ENCODE results near the gene EID1. TPM values are rescaled to one million over a fixed set of nuclear protein-coding genes. Genes with fewer than 3 reads are reported as not detected.

The EID1 gene
- total RNA-seq, 1 donor from 2014 or later, result 105 TPM

DNA sequence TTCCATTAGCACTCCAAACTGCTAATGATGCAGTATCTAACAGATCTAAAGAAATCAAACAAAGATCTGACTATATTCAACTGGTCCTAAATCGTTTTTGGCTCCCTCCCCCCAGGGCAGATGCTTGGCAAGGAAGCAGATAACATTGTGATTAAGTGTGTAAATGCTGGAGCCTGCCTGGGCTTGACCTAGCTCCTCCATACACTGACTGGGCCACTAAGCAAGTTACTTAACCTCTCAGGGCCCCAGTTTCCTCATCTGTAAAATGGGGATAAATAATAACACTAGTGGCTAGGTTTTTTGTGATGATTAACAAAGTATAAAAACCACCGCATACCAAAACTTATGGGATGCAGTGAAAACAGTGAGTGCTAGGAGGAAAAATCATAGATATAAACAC is 9.2 kb downstream of the EID1 start:
- TF ChIP-seq CTCF (IDR thresholded peaks at IDR 0.05; ENCODE audit: insufficient read depth, low read length, poor library complexity, severe bottlenecking), result no peak
- no peaks in the 10 kb centered on the region for H3K36me3 ChIP-seq (ENCODE audit: control insufficient read depth, insufficient read depth, low read length)
- no peak for DNase-seq (ENCODE audit: low read depth)
- H3K27me3 ChIP-seq (ENCODE audit: control insufficient read depth, insufficient read depth, low read length), result no peaks in the 10 kb centered on the region
- H3K4me3 ChIP-seq (ENCODE audit: low read depth, low read length), result no peak overlapping the region

DNA sequence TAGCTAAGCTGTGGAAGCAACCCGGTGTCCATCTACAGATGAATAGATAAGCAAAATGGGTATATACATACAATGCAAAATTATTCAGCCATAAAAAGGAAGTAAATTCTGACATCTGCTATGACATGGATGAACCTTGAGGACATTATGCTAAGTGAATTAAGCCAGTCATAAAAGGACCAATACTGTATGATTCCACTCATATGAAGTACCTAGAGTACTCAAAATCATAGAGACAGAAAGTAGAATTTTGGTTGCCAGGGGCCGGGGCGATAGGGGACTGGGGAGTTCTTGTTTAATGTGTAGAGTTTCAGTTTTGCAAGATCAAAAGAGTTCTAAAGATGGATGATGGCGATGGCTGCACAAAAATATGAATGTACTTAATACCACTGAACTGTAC is 10.3 kb downstream of the EID1 start:
- TF ChIP-seq CTCF (IDR thresholded peaks at IDR 0.05; ENCODE audit: insufficient read depth, low read length, poor library complexity, severe bottlenecking), result no peak
- Histone ChIP-seq H3K36me3 (ENCODE audit: control insufficient read depth, insufficient read depth, low read length) (no peaks in the 10 kb centered on the region), H3K27me3 (ENCODE audit: control insufficient read depth, insufficient read depth, low read length) (no peaks in the 10 kb centered on the region), H3K4me3 (ENCODE audit: low read depth, low read length) (no peak overlapping the region)
- no peak for DNase-seq (ENCODE audit: low read depth)

GRCh38 chr15:48888836-48889235 is 10.9 kb downstream of the EID1 start:
- TF ChIP-seq CTCF (IDR thresholded peaks at IDR 0.05; ENCODE audit: insufficient read depth, low read length, poor library complexity, severe bottlenecking), result no peak
- DNase-seq (ENCODE audit: low read depth), result no peak
- no peak overlapping the region for H3K4me3 ChIP-seq (ENCODE audit: low read depth, low read length)
- H3K27me3 ChIP-seq (ENCODE audit: control insufficient read depth, insufficient read depth, low read length), result no peaks in the 10 kb centered on the region
- H3K36me3 ChIP-seq (ENCODE audit: control insufficient read depth, insufficient read depth, low read length), result no peaks in the 10 kb centered on the region

GRCh38 chr15:48889925-48890324 is 12.0 kb downstream of the EID1 start:
- H3K4me3 ChIP-seq (ENCODE audit: low read depth, low read length), result no peak overlapping the region
- H3K36me3 ChIP-seq (ENCODE audit: control insufficient read depth, insufficient read depth, low read length), result no peaks in the 10 kb centered on the region
- no peak for TF ChIP-seq CTCF (IDR thresholded peaks at IDR 0.05; ENCODE audit: insufficient read depth, low read length, poor library complexity, severe bottlenecking)
- DNase-seq (ENCODE audit: low read depth), result no peak
- no peaks in the 10 kb centered on the region for H3K27me3 ChIP-seq (ENCODE audit: control insufficient read depth, insufficient read depth, low read length)

DNA sequence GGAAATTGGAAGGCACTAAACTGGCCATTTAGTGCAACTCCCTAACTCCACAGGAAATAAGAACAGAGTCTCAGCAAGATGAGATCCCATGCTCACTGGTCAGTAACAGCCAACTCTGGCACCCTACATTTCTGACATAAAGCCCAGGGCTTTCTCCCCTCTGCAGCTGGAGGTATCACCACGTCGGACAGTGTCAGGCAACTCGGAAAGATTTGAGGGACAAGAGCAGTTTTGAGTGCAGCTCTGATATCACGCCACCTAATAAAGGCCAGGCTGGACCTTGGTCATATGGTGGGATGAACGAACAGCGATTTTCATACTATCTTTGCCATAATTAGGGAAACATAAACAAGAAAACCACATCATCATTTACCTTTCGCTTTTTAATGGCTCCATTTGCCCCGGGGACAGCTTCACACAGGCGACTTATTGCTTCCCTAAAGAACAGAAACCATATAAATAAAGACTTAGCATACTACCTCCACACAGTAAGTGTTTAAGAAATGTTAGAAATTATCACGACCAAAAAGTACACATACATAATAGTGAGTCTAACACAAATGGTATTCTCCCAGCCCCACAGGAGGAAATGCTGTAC is 12.5 kb downstream of the EID1 start:
- Histone ChIP-seq H3K36me3 (ENCODE audit: control insufficient read depth, insufficient read depth, low read length) (no peaks in the 10 kb centered on the region), H3K27me3 (ENCODE audit: control insufficient read depth, insufficient read depth, low read length) (no peaks in the 10 kb centered on the region), H3K4me3 (ENCODE audit: low read depth, low read length) (no peak overlapping the region)
- TF ChIP-seq CTCF (IDR thresholded peaks at IDR 0.05; ENCODE audit: insufficient read depth, low read length, poor library complexity, severe bottlenecking), result no peak
- DNase-seq (ENCODE audit: low read depth), result no peak

DNA sequence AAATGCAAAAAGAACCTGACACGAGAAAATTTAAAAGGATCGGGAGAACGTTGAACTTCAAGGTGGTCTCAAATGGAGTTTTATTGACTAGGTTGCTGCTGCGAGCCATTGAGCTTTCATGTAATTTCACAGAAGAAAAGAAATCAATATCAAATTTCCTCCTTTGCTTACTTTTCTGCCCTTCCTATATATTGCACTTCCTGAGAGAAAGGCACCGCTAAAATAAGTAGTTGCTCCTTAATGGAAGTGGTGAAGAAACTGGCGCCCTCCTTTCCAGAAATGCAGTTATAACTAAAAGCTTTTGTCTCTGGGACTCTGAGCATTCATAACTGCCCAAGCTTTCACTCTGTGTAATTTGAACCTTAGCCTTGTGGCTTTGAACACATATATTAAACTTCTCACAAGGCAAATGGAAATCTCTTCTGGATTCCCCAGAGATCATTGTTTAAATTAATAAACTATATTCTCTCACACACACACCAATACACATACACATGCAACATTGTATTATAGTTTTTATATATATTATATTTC is 13.4 kb downstream of the EID1 start:
- TF ChIP-seq CTCF (IDR thresholded peaks at IDR 0.05; ENCODE audit: insufficient read depth, low read length, poor library complexity, severe bottlenecking), result no peak
- no peaks in the 10 kb centered on the region for H3K36me3 ChIP-seq (ENCODE audit: control insufficient read depth, insufficient read depth, low read length)
- no peak overlapping the region for H3K4me3 ChIP-seq (ENCODE audit: low read depth, low read length)
- DNase-seq (ENCODE audit: low read depth), result no peak
- no peaks in the 10 kb centered on the region for H3K27me3 ChIP-seq (ENCODE audit: control insufficient read depth, insufficient read depth, low read length)

All from kidney epithelial cell (primary cell).